PC-3 (cell line): ENCODE results near the gene C16orf86. TPM values are rescaled to one million over a fixed set of nuclear protein-coding genes. Genes with fewer than 3 reads are reported as not detected.

ENCODE experiments used
- ATAC-seq: fragments of 200-7000 bp; cut with Tn5 transposase; 2 replicates; pipeline ENCODE4 v1.9.1; 2020; ENCODE audit warnings: mild to moderate bottlenecking, moderate library complexity
- BruUV-seq: library from RNA; stranded (reverse); fragments of 400-500 nt; replicated peaks from 2 replicates; lab custom pipeline; 2021; lab: Mats Ljungman, UMichigan
- CTCF ChIA-PET: fragments of 300-600 bp; sonication (Branson Sonifier 250); formaldehyde crosslinking; loops from one replicate; lab custom pipeline; 2022; ENCODE audit warnings: antibody characterized with exemption; lab: Charles Lee
- POLR2A ChIA-PET: fragments of 300-600 bp; sonication (Branson Sonifier 250); formaldehyde crosslinking; loops from one replicate; lab custom pipeline; 2022; ENCODE audit warnings: antibody characterized with exemption; ENCODE audit not compliant: unreplicated experiment; lab: Charles Lee
- DNase-seq: peaks from one replicate; pipeline ENCODE4 v3.0.0-alpha.2; 2015
- H2AFZ ChIP-seq: fragments of 300-600 bp; sonication (generic); 2 replicates; pipeline ENCODE4 v1.6.0; 2016; ENCODE audit warnings: antibody characterized with exemption, low read length
- H3F3A ChIP-seq: fragments of 300-600 bp; sonication (generic); one replicate; pipeline ENCODE4 v1.6.0; 2017; ENCODE audit warnings: antibody characterized with exemption, low read length, control low read depth, mild to moderate bottlenecking; ENCODE audit not compliant: unreplicated experiment
- H3K27ac ChIP-seq: fragments of 300-600 bp; sonication (generic); 2 replicates; pipeline ENCODE4 v1.5.1; 2016; ENCODE audit warnings: mild to moderate bottlenecking, low read length
- H3K27me3 ChIP-seq: fragments of 300-600 bp; sonication (generic); 2 replicates; pipeline ENCODE4 v1.6.1; 2016; ENCODE audit warnings: low read length, mixed read lengths
- H3K36me3 ChIP-seq: fragments of 300-600 bp; sonication (generic); 2 replicates; pipeline ENCODE4 v1.6.1; 2016; ENCODE audit warnings: low read depth, mixed run types, low read length, mixed read lengths
- H3K4me1 ChIP-seq: fragments of 300-600 bp; sonication (generic); 2 replicates; pipeline ENCODE4 v1.5.1; 2016; ENCODE audit warnings: low read length; ENCODE audit not compliant: insufficient read depth
- H3K4me2 ChIP-seq: fragments of 300-600 bp; sonication (generic); 2 replicates; pipeline ENCODE4 v1.6.0; 2016; ENCODE audit warnings: low read length
- H3K4me3 ChIP-seq: fragments of 300-600 bp; sonication (generic); 2 replicates; pipeline ENCODE4 v1.5.1; 2016; ENCODE audit warnings: mild to moderate bottlenecking, low read length, mixed read lengths
- H3K79me2 ChIP-seq: fragments of 300-600 bp; sonication (generic); 2 replicates; pipeline ENCODE4 v1.6.1; 2017; ENCODE audit warnings: low read length, mixed read lengths
- H3K9ac ChIP-seq: fragments of 300-600 bp; sonication (generic); 2 replicates; pipeline ENCODE4 v1.6.0; 2016; ENCODE audit warnings: mild to moderate bottlenecking, low read length
- H3K9me2 ChIP-seq: fragments of 300-600 bp; sonication (generic); replicated peaks from 2 replicates; pipeline ENCODE4 v1.6.1; 2016; ENCODE audit warnings: mixed run types, low read length, mixed read lengths
- H3K9me3 ChIP-seq: fragments of 300-600 bp; sonication (generic); 2 replicates; pipeline ENCODE4 v1.6.1; 2016; ENCODE audit warnings: low read length, mixed read lengths
- H4K20me1 ChIP-seq: fragments of 300-600 bp; sonication (generic); 2 replicates; pipeline ENCODE4 v1.6.1; 2016; ENCODE audit warnings: low read length, mixed read lengths
- CTCF ChIP-seq: fragments of 300-600 bp; sonication (generic); conservative IDR thresholded peaks from 2 replicates; pipeline ENCODE4 v1.5.1; 2017; ENCODE audit warnings: antibody characterized with exemption, low read depth, mild to moderate bottlenecking, low read length
- EZH2 ChIP-seq: fragments of 300-600 bp; sonication (generic); IDR thresholded peaks from one replicate; pipeline ENCODE4 v1.6.1; 2017; ENCODE audit warnings: antibody characterized with exemption, mild to moderate bottlenecking, low read length; ENCODE audit not compliant: unreplicated experiment
- EZH2phosphoT487 ChIP-seq: fragments of 300-600 bp; sonication (generic); IDR thresholded peaks from 2 replicates; pipeline ENCODE4 v1.6.1; 2018; ENCODE audit warnings: mild to moderate bottlenecking, antibody characterized with exemption, low read length, borderline replicate concordance
- intact Hi-C: fragments of 100-400 bp; cut with micrococcal nuclease; formaldehyde crosslinking; loops from 2 replicates; pipeline ENCODE4 v1.9.0; 2023
- total RNA-seq: library from RNA; depleted of rRNA; stranded (reverse); fragments of >200 nt; gene quantifications from 2 replicates; pipeline ENCODE4 v1.2.3, GENCODE V29; 2014

The C16orf86 gene
- total RNA-seq, 1 experiment from 2014 or later = not detected

GRCh38 chr16:67667817-67668494 lies 1.3 kb downstream of the C16orf86 start:
- H2AFZ ChIP-seq = no peak overlapping the region
- ATAC-seq = peak; percentile 68
- no TSS peak for BruUV-seq

GRCh38 chr16:67668495-67669157 lies 2.0 kb downstream of the C16orf86 start:
- no peaks in the 10 kb centered on the region for H3K27me3 ChIP-seq
- H3K4me2 ChIP-seq = no peak overlapping the region
- no peaks in the 10 kb centered on the region for H3K9me3 ChIP-seq
- no peaks in the 10 kb centered on the region for H3K36me3 ChIP-seq
- ATAC-seq (no peak), DNase-seq (no peak)
- no peaks in the 10 kb centered on the region; the same call in 1 of the 2 replicates for H3K4me1 ChIP-seq
- H3K4me3 ChIP-seq = no peak overlapping the region
- no TSS peak for BruUV-seq
- no peak overlapping the region for H3K27ac ChIP-seq
- intact Hi-C loops = loop anchor here (2.0 kb wide), 1 partner anchor 148 kb away; no protein-coding TSS in a partner anchor
- no peaks in the 10 kb centered on the region for H3K9me2 ChIP-seq
- no peak overlapping the region for H3K9ac ChIP-seq
- H3K79me2 ChIP-seq = no peaks in the 10 kb centered on the region
- TF ChIP-seq EZH2 = no peak
- TF ChIP-seq CTCF = 0 out of 2 replicates have a peak, but pooled peaks have one; percentile 11
- TF ChIP-seq EZH2phosphoT487 = no peak
- ChIA-PET POLR2A (no interaction called here), CTCF (interaction anchor here (0.7 to 1.3 kb wide), 2 partner anchors 122 to 147 kb away, joined by 3 to 5 read pairs; no protein-coding TSS in a partner anchor)
- H3F3A ChIP-seq = no peaks in the 10 kb centered on the region
- no peak overlapping the region for H2AFZ ChIP-seq
- H4K20me1 ChIP-seq = no peaks in the 10 kb centered on the region

More at GRCh38 chr16:67667817-67668494, 1.3 kb downstream of the C16orf86 start:
- no peaks in the 10 kb centered on the region; the same call in 1 of the 2 replicates for H3K4me1 ChIP-seq
- CTCF ChIA-PET = interaction anchor here (0.7 to 1.3 kb wide), 2 partner anchors 121 to 147 kb away, joined by 3 to 5 read pairs; no protein-coding TSS in a partner anchor
- H3K4me3 ChIP-seq = no peak overlapping the region
- intact Hi-C loops = loop anchor here (2.0 kb wide), 1 partner anchor 147 kb away; no protein-coding TSS in a partner anchor
- POLR2A ChIA-PET = no interaction called here
- no peak overlapping the region for H3K9ac ChIP-seq
- H3K36me3 ChIP-seq = no peaks in the 10 kb centered on the region
- TF ChIP-seq EZH2phosphoT487 = no peak
- TF ChIP-seq EZH2 = no peak
- peak; percentile 53 for TF ChIP-seq CTCF
- H3K9me2 ChIP-seq = no peaks in the 10 kb centered on the region
- no peaks in the 10 kb centered on the region for H3K27me3 ChIP-seq
- no peak overlapping the region for H3K4me2 ChIP-seq
- no peaks in the 10 kb centered on the region for H3K9me3 ChIP-seq
- no peaks in the 10 kb centered on the region for H3K79me2 ChIP-seq
- H4K20me1 ChIP-seq = no peaks in the 10 kb centered on the region
- DNase-seq = peak; percentile 72
- H3F3A ChIP-seq = no peaks in the 10 kb centered on the region
- H3K27ac ChIP-seq = no peak overlapping the region
